GM18858 (cell line): Measurements from ENCODE around the gene MARK1.

Source experiments
- ATAC-seq: cut with Tn5 transposase; IDR thresholded peaks from one replicate; pipeline ENCODE4 v1.9.1; 2021; ENCODE audit not compliant: unreplicated experiment

Gene MARK1

DNA sequence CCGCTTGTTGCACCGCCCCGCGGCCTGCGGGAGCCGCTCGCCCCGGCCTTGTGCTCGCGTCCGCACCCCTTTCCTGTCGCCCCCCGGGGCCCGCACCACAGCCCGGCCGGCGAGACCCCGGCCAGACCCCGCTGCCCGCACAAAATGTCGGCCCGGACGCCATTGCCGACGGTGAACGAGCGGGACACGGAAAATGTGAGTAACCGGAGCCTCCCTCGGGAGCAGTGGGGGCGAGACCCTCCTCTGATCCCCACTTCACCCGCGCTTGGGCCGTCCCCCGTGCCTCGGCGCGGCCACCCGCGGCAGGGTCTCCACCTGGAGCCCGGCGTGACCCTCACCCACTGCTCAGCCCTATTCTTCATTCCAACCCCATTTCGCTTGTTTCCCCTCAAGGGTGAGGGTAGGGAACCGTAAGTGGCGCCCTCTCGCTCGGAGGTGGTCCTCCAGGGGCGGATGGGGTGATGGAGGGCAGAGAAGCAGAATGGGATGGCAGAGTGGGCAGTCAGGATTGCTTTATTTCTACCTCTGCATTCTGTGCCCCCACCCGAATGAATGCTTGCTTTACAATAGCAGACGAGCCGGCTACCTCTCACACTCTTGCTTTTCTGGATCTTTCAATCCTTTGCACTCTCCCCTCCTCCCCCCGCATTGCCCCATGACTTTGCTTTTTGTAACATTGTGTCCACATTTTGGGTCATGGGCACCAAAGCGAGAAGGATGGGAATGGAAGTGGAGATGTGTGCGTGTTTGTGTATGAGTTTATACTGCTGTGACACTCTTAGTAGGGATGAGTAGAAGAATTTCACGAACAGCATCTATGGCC lies 954 bp downstream of the MARK1 start:
- ATAC-seq = no peak

DNA sequence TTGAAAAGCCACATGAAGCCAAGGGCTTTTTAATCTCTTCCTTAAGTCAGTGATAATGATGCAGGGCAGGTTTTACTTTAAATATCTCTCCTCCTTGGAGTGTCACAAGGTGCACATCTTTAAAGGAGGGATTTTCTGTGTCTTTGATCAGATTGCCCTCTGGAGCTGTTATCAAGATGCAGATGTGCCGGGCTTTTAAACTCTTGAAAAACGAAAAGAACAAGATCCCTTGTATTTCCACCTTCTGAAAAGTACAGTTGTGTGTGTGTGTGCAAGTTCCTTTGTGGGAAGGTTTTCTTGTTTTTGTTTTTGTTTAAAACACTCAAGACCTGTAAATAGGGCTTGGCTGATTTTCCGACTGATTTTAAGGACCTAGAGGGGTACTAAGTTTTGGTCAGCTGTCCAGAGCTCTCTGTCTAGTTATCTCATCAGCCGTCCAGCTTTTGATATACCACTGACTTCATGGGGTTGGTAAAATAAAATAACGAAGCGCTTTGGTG lies 1.6 kb downstream of the MARK1 start:
- no peak for ATAC-seq

DNA sequence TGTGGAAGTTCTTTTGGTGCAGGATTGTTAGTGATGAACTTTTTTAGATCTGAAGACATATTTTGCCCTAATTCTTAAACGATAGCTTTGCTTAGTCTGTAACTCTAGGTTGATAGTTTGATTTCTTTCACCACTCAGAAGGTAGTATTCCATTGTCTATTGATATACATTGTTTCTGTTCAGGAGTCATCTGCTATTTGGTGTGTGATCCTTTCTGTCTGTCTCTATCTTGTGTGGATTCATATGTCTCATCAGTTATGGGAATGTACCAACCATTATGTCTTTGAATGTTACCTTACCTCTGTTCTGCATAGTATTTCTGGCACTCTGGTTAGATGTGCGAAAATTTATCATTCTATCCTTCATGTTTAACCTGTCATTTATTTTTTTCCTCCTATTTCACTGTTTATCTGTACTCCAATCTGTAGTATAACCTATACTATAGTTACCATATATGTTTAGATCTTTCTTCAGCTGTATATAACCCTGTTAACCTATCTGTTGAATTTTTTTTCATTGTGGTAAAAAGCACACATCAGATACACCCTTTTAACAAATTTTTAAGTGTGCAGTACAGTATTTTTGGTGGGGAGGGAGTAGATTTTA lies 5.7 kb downstream of the MARK1 start:
- ATAC-seq = no peak

DNA sequence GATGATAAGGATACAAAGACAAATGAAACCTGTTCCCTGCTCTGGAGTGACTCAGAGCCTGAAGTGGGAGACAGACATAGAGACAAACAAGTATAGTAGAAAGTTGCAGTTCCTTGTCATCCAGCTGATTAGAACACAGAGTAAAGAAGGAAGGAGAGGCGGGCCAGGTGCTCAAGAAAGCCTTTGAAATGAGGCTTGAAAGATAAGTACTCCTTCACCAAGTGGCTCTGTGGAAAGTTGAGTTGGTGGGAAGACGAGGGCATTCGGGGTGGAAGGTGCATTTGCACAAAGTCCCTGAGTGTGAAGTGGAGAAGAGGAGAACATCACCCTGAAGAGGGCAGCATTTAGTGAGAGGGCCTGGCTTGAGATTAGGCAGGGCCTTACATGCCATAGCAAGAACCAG lies 17.0 kb downstream of the MARK1 start:
- ATAC-seq = no peak

DNA sequence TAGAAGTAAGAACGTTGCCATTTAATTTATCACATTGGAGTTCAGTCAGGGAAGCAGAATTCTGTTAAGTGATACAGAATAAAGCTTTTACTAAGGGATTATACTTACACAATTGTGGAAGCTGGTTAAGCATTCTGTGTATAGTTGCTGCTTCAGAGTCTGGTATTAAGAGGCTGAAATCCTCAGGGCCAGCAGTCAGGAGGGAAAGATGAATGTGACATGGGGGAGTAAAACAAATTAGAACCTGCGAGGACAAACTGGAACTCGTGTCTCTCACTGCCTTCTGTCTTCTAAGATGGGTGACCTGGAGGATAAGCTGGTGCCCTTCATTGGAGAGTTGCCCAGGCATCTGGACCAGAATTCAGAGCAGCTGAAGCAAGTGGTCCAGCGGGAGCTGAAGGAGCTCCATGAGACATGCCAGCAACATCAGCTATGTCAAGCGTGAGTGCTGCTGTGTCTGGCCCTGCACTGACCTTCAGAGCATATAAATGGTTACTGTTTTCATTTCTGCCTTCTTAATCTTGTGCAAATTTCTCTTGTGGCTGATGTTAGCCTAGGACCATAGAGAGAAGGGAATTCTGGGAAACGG lies 23.0 kb downstream of the MARK1 start:
- ATAC-seq = no peak

DNA sequence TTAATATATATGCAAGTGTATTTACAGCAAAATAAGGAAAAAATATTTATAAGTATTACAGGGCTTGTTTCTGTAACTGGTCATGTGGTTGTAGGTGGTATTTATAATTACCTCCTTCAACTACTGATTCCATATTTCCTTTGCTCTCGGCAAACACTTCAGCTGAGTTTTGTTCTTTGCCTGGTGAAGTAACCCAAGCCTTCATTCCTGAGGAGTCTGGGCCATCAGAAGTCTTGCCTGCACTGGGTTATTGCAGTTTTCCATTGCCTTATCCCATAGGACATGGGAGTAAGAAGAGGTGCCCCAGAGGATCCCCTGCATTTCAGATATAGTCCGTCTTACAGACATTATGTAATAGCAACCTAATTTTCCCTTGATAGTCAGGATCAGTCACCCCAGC lies 23.8 kb downstream of the MARK1 start:
- ATAC-seq = no peak

DNA sequence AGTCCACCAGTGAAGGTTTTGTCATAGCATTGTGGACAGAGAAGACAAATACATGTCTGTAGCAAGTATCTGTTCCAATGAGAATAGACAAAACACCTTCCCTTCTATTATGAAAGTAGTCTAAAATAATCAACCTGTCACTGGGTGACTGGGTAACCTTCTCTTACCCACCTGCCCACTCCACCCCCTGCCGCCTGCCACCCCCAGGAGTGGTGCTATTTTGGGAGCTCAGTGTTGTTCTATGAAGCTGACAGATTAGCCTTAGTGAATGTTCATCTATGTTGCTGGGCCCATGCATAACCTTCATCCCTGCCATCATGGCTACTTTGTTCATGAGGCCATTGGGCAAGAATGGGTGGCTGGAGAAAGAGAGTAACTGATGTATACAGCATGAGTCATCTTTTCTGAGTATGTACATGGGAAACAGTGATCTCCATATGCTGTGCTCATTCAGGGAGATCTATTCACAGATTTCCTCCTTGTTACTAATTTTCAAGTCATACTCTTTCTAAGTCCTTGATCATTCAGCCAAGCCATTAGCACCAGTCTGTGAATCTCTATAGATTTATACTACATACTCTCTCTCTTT lies 24.8 kb downstream of the MARK1 start:
- ATAC-seq = no peak

DNA sequence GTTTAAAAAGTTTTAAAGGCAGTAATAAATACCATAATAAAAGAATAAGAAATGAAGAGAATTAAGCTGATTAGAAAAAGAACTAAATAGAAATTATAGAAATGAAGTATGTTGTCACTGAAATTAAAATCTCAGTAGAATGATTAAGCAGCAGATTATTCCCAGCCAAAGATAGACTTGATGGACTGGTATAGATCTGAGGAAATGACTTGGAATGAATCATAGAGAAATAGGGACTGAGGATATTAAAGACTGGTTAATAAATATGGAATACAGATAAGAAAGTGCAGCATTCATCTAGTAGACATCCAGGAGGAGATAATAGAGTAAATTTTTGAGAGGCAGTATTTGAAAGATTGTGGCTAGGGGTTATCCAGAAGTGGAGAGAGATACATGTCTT lies 28.7 kb downstream of the MARK1 start:
- ATAC-seq = no peak

DNA sequence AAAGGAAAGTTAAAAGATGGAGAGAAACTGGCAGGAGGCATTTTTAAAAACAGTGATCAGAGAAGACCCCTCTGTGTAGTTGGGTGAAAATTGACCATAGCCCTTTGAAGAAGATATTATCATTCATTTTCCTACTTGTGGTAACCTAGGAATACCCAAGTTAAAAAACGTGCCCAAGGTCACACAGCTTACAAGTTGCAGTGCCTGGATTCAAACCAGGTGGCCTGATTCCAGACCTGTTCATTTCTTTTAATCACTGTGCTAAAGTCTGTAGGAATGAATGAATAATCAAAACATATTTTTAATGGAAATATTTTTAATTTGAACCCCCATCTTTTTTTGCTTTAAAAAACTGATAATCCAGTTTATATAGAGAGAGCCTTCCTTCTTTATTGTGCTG lies 35.6 kb downstream of the MARK1 start:
- ATAC-seq = no peak

DNA sequence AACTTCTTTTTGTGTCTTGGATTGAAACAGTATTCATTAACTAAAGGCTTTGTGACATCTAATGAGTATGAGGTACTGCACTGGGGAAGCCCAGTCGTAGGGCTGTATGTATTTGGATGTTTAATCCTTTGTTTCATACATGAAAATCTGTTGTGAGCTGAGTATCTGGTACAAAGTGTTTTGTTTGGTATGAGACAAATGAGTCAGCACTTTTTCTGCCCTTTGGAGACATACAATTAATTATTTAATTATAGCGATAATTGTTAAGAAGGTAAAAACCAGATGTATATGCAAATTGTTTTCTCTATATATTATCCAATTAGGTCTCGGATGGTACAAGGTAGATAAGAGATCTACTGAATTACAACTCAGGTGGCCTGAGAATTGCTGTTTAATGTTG lies 36.3 kb downstream of the MARK1 start:
- no peak for ATAC-seq

DNA sequence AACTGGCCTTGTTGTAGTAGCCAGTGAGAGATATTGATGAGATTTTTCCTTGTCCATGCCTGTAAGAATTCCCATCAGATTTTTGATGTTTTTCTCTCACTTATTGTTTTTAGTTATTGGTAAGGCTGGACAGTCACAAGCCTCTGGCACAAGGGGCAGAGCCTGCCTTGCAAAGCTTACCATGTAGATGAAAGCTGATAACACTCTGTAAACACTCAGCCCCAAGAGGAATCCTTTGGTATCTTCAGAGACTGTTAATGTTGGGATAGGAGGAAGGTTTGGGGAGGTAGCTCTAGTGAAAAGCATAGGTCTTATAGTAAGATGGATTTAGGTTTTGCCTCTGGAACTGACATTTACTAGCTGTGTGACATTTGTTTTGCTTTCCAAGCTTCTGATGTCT lies 37.7 kb downstream of the MARK1 start:
- ATAC-seq = no peak

DNA sequence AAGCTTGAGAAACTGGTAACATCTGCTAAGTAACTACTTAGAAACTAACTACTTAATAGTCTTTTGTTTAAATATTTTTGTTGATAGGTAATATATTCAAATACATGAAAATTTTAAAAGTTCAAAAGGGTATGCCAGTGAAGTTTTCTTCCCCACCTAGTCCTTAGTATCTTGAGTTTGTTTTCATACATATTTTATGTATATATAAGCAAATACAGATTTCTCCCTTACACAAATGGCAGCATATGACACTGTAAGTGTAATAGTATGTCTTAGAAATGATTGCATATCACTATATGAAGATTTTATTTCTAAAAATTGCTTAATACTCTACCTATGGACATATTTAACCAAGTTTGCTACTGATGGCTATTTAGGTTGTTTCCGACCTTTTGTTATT lies 38.9 kb downstream of the MARK1 start:
- ATAC-seq = no peak

DNA sequence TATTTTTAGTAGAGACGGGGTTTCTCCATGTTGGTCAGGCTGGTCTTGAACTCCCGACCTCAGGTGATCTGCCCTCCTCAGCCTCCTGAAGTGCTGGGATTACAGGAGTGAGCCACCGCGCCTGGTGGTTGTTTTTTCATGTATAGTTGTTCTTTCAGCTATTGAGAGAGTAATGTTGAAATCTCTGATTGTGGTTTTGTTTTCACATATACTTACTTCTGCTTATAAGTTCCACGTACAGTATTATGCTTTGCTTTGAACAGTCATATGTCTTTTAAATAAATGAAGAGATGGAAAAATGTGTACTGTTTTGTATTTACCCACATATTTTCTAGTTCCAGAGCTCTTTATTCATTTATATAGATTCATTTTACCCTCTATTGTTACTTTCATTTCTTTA lies 44.5 kb downstream of the MARK1 start:
- ATAC-seq = no peak

DNA sequence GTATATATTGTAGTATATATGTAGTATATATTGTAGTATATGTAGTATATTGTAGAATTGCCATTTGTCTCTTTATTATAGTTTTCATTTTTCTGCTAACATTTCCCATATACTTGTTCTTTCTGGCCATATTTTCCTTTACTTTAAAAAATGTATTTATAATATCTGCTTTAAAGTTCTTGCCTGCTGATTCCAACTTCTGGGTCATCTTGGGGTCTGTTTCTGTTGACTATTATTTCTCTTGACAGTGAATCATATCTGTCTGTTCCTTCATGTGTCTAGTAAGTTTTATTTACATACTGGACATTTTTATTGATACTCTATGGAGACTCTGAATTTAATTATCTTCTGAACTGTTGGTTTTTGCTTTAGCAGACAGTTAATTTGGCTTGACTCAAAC lies 45.9 kb downstream of the MARK1 start:
- ATAC-seq = no peak

DNA sequence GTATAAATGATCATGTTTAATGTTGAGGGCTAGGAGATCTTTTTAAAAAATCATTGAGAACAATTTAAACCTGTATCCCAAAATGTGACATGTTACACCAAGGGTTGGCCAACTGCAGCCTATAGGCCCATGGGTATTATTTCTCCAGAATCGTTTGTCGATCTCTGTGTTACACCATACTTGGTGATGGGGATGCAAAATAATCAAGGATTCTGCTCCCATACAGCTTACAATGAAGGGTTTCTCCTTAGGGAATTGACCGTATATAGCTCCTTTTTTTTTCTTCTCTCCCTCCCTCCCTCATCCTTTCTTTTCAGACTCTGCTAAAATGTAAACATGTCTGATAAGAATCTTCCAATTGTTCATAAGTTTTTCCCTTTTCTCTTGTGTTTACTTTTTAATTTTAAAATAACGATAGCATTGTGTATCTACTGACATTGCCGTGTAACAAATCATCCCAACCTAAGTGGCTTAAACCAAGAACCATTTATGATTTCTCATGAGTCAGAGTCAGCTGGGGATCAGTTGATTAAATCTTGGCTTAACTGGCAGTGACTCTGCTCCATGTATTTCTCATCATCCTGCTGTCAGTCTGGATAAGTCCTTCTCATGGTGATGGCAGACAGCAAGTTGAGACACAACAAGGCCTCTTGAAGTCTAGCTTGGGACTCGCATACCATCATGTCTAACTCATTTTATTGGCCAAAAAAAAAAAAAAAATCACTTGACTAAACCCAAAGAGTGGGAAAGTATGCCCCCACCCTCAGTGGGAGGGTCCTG lies 48.0 kb downstream of the MARK1 start:
- no peak for ATAC-seq

DNA sequence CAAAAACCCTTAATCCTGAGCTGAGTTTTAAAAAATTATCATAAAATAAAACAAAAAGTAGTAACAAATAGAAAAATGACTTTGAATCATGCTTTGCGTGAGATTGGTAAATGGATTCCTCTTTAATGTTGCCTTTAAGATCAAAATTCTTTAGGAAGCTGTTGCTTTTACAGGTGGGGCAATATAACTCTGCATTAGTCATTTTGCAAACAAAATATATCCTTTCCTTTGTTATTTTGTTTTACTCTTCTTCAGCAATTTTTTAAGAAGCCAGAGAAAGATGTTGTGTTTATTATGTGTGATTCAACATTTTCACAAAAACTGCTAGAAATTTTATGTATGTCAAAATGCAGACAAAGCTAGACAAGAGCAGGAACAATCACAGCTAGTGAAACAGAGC lies 50.0 kb downstream of the MARK1 start:
- ATAC-seq = no peak

DNA sequence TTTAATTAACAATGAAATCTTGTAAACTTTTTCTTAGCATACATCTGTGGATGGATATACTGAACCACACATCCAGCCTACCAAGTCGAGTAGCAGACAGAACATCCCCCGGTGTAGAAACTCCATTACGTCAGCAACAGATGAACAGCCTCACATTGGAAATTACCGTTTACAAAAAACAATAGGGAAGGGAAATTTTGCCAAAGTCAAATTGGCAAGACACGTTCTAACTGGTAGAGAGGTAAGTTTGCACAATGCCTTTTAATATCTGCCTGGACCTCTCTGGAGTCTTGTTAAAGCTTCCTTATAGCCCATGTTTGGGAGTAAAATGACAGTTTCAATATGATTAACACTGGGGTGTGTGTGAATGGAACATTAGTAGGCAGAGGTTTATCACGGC lies 51.4 kb downstream of the MARK1 start:
- ATAC-seq = no peak

DNA sequence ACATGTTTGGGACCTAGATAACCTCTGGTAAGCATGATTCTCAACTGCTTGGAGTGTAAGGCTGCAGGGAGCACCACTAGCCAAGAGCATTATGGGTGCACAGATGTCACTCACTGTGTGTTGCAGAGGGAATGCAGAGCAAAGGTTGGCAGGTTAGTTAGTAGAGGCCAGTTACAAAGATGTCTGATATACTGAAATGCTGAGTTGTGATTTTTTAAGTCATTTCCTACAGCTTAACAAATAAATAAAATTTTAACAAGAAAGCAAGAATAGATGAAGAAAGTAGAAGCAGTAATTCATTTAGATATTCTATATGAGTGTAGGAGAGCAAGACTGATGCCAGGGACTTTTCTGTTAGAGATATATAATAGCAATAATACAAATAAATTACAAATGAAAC lies 64.8 kb downstream of the MARK1 start:
- ATAC-seq = no peak

DNA sequence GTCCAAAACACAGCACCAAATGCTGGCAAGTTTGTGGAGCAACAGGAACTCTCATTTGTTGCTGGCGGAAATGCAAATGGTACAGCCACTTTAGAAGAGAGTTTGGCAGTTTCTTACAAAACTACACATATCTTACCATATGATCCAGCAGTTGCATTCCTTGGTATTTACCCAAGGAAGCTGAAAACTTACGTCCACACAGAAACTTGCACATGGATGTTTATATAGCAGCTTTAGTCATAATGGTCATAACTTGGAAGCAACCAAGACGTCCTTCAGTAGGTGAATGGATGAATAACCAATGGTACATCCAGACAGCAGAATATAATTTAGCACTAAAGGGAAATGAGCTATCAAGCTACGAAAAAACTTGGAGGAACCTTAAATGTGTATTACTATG lies 66.4 kb downstream of the MARK1 start:
- no peak for ATAC-seq

DNA sequence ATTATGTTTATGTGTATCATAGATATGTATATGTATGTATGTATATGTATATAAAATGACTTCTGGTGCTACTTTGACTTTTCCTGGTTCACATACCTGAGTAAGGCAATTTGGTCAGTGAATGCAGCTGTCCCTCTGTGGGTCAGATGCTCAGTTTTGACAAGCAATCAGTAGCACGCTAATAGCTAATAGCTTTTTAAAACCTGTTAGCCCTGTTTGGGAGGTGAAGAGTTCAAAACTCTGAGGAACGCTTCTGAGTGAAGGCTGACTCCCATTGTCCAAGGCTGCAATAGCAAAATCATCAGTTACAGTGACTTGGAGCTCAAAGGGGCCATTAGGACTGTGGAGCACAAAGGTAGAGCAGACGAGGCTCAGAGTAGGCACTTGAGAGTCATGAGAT lies 67.2 kb downstream of the MARK1 start:
- no peak for ATAC-seq

DNA sequence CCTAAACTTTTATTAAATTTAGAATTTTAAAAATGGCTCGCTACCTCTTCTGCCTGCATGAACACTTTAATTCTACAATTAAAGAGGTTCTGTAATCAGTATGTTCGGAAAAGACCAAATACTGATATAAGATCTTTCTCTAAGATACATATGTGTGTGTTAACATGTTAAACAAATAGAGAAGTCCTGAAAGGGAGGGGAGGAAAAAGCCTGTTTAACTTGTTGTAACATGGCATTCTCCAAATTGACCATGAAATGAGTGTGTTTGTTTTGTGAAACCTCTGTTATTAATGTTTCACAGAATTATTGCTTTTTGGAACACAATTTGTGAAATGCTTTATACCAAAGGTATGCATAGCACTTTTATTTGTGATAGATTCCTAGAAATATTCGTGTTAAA lies 77.0 kb downstream of the MARK1 start:
- no peak for ATAC-seq
